Fibroblast of lung (primary cell): ENCODE results near the gene CLNK.

Experiments
- EZH2 ChIP-seq: IDR thresholded peaks from 2 replicates; pipeline ENCODE4 v1.5.1; 2012; ENCODE audit warnings: low read length, control low read depth, mild to moderate bottlenecking; ENCODE audit errors: missing control alignments
- TF ChIP-seq, protein P1 (sequence below), 2 donors: IDR thresholded peaks in 1 of 2; conservative IDR thresholded peaks in 1 of 2; 1 replicate in 1 of 2; 2 replicates in 1 of 2; pipeline ENCODE4 v1.5.1; 2011 to 2012; ENCODE audit warnings: low read length in 2 of 2, control low read depth in 1 of 2, inconsistent platforms in 1 of 2, low read depth in 1 of 2, mild to moderate bottlenecking in 1 of 2

DNA sequence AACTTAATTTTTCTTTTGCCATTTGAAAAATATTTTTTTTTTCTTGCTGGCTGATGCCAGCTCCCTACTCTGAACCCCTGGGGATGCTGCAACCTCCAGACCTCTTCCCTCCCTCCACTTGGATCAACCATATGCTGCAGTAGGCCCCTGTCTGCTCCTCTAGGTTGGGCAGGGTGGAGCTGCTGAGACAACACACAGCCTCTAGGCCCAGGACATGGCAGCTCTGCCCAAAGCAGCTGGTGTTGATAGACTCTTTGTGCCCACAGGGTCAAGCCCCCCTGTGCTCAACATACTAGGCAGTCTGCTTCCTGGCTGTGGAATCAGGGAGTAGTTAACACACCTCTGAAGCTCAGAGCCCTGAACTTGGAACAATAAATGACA, 19.9 kb upstream of the CLNK start:
- TF ChIP-seq, protein P1, sequence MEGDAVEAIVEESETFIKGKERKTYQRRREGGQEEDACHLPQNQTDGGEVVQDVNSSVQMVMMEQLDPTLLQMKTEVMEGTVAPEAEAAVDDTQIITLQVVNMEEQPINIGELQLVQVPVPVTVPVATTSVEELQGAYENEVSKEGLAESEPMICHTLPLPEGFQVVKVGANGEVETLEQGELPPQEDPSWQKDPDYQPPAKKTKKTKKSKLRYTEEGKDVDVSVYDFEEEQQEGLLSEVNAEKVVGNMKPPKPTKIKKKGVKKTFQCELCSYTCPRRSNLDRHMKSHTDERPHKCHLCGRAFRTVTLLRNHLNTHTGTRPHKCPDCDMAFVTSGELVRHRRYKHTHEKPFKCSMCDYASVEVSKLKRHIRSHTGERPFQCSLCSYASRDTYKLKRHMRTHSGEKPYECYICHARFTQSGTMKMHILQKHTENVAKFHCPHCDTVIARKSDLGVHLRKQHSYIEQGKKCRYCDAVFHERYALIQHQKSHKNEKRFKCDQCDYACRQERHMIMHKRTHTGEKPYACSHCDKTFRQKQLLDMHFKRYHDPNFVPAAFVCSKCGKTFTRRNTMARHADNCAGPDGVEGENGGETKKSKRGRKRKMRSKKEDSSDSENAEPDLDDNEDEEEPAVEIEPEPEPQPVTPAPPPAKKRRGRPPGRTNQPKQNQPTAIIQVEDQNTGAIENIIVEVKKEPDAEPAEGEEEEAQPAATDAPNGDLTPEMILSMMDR (conservative IDR thresholded peaks at IDR 0.05 in 1 of 2, IDR thresholded peaks at IDR 0.05 in 1 of 2; ENCODE audit: low read depth in 1 of 2, low read length in 2 of 2), result no peak
- TF ChIP-seq EZH2, result no peak
